Measurements from ENCODE around the gene ZNF692. TPM values are rescaled to one million over a fixed set of nuclear protein-coding genes. Genes with fewer than 3 reads are reported as not detected.

ZNF692 gene
- total RNA-seq, 1 donor from 2014 or later, result 73.0 TPM

DNA sequence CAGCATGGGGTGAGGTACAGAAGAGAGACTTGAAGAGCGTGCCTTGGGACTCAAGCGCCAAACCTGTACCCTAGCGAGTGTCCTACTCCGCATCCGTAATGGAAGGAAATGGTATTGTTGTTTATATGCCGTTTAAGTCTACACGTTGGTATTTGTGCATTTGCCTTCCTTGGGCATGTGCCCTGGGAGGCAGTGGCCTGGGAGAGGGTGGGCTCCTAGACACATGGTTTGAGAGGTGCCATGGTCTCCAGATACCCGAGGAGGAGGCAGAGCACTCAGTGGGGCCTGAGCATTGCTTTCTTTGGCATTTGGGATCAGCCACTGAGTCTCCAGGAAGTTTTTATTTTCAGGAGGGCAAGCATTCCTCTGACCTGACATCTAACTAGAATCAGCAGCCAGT lies 14.4 kb downstream of the ZNF692 start:
- no peak overlapping the region for H3K27ac Mint-ChIP-seq
- H3K4me3 Mint-ChIP-seq, result no peak overlapping the region
- DNase-seq (ENCODE audit: extremely low spot score, unreplicated experiment), result no peak
- peaks cover 21% of the 10 kb centered on the region for H3K4me1 Mint-ChIP-seq (ENCODE audit: unreplicated experiment)
- H3K27me3 Mint-ChIP-seq, result no peaks in the 10 kb centered on the region
- no peaks in the 10 kb centered on the region for H3K9me3 Mint-ChIP-seq
- TF ChIP-seq, protein P1, sequence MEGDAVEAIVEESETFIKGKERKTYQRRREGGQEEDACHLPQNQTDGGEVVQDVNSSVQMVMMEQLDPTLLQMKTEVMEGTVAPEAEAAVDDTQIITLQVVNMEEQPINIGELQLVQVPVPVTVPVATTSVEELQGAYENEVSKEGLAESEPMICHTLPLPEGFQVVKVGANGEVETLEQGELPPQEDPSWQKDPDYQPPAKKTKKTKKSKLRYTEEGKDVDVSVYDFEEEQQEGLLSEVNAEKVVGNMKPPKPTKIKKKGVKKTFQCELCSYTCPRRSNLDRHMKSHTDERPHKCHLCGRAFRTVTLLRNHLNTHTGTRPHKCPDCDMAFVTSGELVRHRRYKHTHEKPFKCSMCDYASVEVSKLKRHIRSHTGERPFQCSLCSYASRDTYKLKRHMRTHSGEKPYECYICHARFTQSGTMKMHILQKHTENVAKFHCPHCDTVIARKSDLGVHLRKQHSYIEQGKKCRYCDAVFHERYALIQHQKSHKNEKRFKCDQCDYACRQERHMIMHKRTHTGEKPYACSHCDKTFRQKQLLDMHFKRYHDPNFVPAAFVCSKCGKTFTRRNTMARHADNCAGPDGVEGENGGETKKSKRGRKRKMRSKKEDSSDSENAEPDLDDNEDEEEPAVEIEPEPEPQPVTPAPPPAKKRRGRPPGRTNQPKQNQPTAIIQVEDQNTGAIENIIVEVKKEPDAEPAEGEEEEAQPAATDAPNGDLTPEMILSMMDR (conservative IDR thresholded peaks at IDR 0.05), result no peak
- peaks cover 3% of the 10 kb centered on the region for H3K36me3 Mint-ChIP-seq

DNA sequence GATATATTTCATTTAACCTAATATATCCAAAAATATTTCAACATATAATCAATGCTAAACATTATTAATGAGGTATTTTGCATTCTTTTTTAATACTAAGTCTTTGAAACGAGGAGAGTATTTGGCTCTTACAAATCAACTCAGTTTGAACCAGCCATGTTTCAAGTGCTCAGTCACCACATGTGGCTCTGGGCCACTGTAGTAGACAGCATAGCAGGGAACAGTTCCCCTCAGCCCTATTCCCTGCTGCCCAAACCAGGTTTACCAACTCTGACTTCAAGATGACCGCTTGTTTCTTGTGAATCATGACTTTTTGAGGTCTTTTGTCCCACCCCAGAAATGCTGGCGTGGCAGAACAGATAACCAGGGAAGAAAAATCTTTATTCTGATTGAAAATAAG lies 15.2 kb downstream of the ZNF692 start:
- H3K27ac Mint-ChIP-seq, result no peak overlapping the region
- DNase-seq (ENCODE audit: extremely low spot score, unreplicated experiment), result no peak
- H3K27me3 Mint-ChIP-seq, result no peaks in the 10 kb centered on the region
- peaks cover 24% of the 10 kb centered on the region for H3K4me1 Mint-ChIP-seq (ENCODE audit: unreplicated experiment)
- TF ChIP-seq, protein P1 (conservative IDR thresholded peaks at IDR 0.05), result no peak
- H3K9me3 Mint-ChIP-seq, result no peaks in the 10 kb centered on the region
- H3K36me3 Mint-ChIP-seq, result no peaks in the 10 kb centered on the region
- H3K4me3 Mint-ChIP-seq, result no peak overlapping the region

DNA sequence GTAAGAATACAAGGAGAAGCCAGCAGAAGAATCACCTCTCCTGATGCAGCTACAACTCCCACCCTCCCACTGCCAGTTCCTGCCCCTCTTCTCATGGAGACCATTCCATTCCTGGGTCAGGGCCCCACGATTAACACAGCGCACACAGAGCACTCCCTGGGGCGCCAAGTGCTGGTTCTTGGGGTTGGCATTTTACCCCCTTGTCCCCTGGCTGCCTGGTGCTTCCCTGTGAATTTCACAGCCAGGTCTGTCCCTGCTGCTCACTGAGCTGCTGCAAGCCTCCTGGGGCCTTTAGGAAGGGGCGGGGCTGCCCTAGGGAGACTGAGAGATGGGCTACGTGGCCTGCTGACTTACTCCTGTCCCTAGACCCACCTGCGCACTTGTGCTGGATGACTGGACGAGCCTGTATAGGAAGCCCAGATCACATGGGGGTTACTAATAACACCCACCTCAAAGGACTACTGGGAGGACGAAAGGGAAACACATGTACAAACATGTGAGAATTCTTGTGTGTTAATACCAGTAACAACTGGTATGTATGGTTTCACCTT lies 16.0 kb downstream of the ZNF692 start:
- Mint-ChIP-seq H3K4me3 (no peak overlapping the region), H3K36me3 (no peaks in the 10 kb centered on the region), H3K27me3 (no peaks in the 10 kb centered on the region), H3K4me1 (ENCODE audit: unreplicated experiment) (peaks cover 24% of the 10 kb centered on the region), H3K27ac (peak overlapping the region; percentile 53), H3K9me3 (no peaks in the 10 kb centered on the region)
- TF ChIP-seq, protein P1 (conservative IDR thresholded peaks at IDR 0.05), result no peak
- DNase-seq (ENCODE audit: extremely low spot score, unreplicated experiment), result no peak

DNA sequence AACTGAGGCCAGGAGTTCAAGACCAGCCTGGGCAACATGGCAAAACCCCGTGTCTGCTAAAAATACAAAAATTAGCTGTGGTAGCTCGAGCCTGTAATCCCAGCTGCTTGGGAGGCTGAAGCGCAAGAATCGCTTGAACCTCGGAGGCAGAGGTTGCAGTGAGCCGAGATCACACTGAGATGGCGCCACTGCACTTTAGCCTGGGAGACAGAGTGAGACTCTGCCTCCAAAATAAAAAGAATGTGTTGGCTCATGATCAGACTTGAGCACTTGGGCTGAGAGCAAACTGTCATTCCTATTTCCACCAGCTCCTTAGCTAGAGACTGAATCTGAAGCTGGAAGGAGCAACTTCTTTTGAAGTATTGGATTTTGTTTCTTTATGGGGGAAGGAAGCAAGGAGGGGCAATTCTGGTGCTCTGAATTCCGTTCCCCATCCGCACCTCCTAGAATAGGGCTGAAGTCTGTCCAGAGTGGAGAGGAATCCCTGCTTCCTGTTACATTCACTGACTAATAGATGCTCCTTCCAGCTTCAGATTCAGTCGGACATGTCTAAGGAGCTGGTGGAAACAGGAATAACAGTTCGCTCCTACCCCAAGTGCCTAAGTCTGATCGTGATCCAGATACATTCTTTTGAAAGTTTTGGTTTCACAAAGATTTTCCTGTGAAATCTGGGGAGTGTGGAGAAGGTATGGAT lies 17.0 kb downstream of the ZNF692 start:
- H3K4me3 Mint-ChIP-seq, result peak overlapping the region; percentile 40
- peaks cover 24% of the 10 kb centered on the region for H3K4me1 Mint-ChIP-seq (ENCODE audit: unreplicated experiment)
- no peak for DNase-seq (ENCODE audit: extremely low spot score, unreplicated experiment)
- TF ChIP-seq, protein P1 (conservative IDR thresholded peaks at IDR 0.05), result peak; percentile 69
- H3K27ac Mint-ChIP-seq, result peak overlapping the region; percentile 73
- no peaks in the 10 kb centered on the region for H3K27me3 Mint-ChIP-seq
- no peaks in the 10 kb centered on the region for H3K36me3 Mint-ChIP-seq
- no peaks in the 10 kb centered on the region for H3K9me3 Mint-ChIP-seq

DNA sequence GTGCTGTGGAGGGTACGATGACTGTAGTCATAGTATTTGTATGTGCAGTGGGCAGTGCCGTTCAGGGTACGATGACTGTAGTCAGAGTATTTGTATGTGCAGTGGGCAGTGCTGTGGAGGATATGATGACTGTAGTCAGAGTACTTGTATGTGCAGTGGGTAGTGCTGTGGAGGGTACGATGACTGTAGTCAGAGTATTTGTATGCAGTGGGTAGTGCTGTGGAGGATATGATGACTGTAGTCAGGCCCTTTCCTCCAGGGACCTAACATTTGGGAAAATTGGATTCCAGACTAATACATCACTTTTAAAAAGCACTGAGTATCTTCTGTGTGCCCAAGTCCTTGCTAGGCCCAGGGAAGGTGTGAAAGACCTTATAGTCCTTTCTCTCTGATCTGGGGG lies 17.9 kb downstream of the ZNF692 start:
- Mint-ChIP-seq H3K9me3 (no peaks in the 10 kb centered on the region), H3K4me3 (peak overlapping the region; percentile 58), H3K27me3 (no peaks in the 10 kb centered on the region), H3K27ac (peak overlapping the region; percentile 73), H3K4me1 (ENCODE audit: unreplicated experiment) (peaks cover 24% of the 10 kb centered on the region), H3K36me3 (no peaks in the 10 kb centered on the region)
- TF ChIP-seq, protein P1 (conservative IDR thresholded peaks at IDR 0.05), result no peak
- no peak for DNase-seq (ENCODE audit: extremely low spot score, unreplicated experiment)

Data from type B pancreatic cell (in vitro differentiated cells).